RPMI8226 (cell line): ENCODE measurements around the gene LHFPL5.
A peak's percentile ranks its signal among the peaks of the same experiment; 100 is the strongest.

Experiments
- DNase-seq: peaks from one replicate; pipeline ENCODE4 v3.0.0-alpha.2; 2015

The LHFPL5 gene

DNA sequence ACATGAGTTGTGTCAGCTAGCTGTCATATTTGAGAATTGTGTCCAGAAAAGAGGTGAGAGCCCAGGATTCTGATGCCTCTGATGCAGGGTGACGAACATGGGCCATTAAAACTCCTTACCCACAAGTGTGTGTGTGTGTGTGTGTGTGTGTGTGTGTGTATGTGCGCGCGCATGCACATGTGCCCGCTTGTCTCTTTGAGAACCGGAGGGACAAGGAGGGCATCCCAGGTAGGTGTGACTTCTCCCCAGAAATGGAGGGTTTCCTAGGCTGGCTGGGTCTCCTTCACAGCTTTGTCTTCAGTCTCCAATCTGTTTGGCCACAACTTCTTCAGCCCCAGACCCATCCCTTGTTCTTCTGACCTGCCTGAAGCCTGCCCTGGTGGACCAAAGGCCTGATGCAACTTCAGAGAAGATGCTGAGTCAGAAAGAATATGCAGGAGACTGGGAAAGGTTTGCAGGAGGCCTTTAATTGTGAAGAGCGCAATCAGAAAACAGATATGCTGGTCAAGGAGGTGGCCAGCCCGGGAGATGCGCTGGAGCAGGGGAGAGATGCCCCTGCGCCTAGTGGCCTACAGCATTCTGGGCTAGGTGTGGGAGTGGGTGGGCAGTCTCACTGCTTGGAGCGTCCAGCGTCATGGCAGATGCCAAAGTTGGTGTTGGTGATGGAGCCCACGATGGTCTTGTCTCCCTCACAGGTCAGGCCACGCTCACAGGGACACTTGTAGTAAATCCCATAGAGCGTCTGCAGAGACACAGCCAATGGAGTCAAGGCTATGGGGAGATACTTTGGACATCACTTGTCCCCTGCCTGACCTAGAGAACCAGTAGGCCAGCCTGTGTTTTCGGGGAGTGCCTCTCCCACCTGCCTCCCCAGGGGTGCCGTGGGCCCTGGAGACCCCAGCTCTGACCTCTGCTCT, 10.4 kb upstream of the LHFPL5 start:
- DNase-seq: no peak

DNA sequence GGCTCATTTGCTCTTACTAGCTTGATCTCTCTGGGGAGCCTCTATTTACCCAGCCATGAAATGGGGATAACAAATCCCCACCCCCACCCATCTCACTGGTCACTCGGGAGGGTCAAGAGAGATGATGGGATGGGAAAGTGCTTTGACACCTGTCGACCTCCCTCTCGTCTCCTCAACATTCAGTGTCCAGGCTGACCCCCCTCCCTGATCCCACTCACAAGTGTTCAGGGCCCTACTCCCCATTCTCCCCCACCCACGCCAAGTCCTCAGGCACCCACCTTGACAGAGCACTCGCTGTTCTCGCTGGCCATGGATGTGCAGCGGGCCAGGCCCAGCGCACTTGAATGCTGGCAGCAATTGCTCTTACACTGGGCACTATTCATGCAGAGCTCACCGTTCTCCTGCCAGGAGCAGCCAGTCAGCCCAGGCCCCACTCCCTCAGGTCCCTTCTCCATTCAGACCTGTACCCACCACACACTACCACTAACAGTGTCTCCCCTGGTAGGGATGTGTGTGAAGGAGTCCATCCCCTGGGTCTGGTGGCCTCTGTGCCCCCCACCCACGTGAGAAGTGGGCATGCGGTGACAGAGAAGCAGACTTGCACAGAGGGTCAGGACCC, 9.6 kb upstream of the LHFPL5 start:
- no peak for DNase-seq

DNA sequence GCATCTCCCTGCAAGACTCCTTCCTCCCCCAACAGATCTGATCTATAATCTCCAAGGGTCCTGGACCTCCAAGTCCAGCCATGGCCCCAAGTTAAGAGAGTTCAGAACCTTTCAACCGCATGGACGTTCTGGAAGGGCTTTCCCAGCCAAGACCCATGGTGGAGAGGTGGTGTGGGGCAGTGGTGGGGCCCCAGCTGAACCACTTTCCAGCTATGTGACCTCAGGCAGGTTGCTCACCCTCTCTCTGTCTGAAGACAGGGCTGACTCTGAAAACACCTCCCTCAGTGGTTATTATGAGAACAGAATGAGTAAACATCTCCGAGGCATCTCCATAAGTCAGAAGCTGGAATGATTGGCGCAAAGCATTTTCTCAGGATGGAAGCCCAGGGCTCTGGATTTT, 8.9 kb upstream of the LHFPL5 start:
- DNase-seq: no peak

DNA sequence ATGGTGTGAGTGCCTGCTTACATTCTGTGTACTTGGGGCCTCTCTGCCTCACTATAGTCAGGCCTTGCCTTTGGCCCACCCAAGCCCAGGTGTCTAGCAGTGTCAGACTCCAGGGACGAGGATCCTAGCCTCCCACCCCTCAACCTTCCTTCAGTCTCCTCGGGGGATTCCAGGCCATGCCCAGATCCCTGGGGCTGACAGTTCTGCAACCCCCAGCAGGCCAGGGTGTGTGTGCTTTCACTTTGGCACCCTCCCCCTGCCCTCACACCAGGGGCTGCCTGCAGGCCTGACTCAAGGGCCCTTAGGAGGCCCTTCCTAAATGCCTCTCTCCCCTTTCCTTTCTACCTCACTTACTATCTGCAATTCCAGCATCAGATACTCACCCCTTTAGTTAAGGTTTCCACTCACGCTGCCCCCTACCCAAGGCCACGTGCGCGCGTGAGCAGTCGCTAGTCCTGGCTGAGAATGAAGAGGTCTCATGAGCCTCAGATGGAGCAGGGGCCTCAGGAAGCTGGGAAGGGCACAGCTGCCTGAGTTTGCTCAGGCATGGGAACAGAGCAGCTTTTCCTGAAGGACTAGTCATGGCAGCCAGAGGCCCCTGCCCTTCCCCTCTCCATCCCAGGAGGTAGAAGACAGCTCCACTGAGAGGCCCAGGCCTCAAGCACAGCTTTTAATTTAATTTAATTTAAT, 7.2 kb upstream of the LHFPL5 start:
- DNase-seq: no peak

DNA sequence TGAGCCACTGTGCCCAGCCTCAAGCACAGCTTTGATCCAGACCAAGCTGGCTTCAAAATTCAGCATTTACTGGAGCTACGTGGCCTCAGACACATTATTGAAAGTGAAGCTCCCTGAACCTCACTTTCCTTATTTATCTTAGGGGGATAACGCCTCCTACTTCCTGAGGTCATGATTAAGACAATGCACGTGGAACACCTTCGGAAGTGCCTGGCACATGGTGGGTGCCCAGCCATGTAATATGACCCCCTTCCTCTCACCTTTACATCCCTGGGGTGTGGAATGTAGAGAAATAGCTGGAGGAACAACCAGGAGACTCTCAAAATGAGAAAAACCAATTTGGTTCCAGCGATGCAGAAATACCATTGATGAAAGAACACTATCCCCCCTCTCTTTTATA, 6.4 kb upstream of the LHFPL5 start:
- DNase-seq: no peak

DNA sequence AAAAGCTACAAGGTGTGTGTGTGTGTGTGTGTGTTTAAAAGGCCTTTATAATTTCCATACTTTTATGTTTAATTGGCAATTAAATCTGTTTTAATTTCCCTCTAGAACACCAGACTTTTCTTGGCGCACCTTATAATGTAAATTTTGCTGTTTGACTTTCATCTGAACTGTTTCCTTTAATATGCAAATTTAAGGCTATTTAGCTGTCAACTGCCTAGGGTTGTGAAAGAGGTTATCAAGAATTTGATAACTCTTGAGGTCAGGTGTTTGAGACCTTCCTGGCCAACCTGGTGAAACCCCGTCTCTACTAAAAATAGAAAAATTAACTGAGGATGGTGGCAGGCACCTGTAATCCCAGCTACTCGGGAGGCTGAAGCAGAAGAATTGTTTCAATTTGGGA, 4.0 kb upstream of the LHFPL5 start:
- no peak for DNase-seq

DNA sequence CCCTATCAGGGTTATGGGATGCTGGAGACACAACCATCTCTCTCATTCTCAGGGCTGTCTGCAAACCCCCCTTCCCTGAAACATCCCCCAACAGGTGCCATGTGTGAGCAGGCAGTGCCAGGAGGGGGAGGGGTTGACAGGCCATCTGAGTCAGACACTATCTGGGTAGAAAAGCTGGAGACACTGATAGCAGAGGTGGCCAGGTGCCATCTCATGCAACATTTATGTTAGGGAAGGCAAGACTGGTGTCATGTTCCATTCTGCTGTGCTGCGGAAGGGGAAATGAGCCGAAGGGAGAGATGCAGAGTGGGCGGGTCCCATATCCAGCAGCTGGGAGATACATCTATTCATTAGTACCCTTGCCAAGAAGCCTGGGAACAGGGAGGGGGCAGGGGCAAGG, 3.5 kb downstream of the LHFPL5 start:
- no peak for DNase-seq

DNA sequence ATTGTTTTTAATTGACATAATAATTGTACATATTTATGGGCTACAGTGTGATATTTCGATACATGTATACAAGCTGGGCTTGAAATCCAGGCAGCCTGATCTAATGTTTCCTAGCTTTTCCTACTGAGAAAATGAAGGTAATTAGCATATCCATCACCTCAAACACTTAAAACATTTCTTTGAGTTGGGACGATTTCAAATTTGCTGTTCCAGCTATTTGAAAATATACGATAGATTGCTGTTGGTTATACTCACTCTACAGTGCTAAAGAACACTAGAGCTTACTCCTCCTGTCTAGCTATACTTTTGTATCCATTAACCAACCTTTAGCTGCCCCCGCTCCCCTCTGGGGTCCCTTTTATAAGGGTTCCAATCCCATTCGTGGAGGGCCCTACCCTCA, 4.7 kb downstream of the LHFPL5 start:
- DNase-seq: no peak

DNA sequence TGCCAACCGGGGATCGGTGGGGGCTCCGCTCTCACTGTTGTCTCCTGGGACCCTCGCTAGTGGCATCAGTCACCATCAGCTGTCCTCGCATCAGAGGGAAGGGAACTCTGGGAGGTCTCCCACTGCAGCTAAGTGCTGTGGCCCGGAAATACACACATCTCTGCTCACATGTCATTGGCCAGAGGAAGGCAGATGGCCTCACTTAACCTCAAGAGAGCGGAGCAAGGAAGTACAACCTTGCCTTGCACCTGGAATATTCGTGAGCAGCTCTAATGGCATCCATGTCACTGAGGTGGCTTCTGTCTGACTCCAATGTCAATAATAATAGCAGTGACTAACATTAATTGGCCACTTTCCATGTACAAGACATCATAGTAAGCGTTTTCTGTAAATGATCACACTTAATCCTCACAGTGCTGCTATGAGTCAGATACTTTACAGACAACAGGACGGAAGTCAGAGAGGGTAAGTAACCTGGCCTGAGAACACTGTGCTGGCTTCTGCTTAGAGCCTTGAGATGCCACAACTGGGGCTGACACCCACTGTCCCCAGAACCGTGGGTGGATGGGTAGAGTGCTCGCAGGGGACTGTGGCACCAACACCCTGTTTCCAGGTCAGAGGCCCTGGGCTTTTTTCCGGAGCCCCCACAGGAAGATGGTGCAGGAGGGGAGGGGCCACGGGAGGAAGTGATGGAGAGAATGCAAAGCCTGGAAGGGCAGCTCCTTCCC, 6.0 kb downstream of the LHFPL5 start:
- peak; percentile 43 for DNase-seq

DNA sequence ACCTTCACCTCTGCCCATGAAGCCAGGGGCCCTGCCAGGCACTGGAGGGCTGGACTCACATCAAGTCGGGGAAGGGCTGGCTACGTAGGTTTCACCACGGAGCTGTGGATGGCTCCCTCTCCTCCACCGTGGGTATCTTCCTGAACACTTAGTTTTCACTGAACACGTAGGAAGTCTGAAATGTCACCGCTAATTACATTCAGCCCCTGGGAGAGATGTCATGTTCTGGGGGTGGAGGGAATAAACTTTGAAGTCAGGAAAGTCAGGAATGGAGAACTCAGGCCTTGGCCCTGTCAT, 6.5 kb downstream of the LHFPL5 start:
- no peak for DNase-seq

DNA sequence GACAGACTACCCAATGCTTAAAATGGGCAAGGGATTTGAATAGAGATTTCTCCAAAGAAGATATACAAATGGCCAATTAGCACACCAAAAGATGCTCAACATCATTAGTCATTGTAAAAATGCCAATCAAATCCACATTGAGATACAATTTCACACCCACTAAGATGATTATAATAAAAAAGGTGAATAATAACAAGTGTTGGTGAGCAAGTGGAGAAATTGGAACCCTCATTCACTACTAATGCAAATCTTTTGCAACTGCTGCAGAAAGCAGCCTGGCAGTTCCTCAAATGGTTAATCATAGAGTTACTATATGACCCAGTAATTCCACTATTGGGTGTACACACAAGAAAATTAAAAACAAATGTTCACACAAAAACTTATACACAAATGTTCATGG, 12.4 kb downstream of the LHFPL5 start:
- DNase-seq: no peak

DNA sequence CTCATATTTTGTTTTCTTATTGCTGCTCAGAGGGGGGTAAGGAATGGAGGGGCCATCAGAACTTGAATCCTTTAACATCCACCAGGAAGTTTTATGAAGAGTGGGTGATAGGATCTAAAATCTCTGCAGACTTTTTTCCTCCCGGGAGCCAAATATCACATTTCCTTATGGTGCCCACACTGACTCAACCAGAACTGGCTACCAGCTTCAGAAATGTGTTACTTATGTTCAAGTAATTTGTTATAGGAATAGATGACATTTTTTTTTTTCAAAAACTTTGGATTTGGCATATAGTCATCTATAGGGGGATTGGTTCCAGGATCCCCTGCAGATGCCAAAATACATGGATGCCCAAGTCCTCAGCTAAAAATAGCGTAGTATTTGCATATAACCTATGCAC, 18.4 kb downstream of the LHFPL5 start:
- no peak for DNase-seq

DNA sequence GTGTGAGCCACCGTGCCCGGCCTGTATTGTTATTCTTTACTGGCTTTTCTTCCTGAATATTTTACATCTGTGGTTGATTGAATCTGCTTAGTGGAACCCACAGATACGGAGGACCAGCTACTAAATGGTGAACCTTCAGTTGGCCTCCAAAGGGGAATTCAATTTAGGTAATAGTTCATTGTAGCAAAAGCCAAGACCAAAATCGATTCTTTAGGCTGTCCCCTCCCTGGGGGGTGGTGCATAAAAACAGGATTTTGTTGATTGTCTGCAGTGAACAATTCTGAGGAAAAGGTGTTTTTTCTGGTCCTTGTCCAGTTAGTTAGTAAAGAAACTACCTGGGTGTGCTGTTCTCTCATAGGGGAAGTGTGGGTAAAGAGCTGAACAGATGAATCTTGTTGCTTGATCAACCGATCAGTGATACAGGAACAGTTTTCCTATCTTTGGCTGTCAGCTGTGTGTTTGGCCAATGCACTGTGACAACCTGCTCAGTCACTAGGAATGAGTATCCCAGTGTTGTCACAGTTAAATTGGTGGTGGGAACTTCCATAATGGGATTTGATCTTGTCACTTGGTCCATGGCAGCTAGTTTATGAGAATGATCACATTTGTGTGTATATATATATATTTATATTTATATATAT, 19.5 kb downstream of the LHFPL5 start:
- no peak for DNase-seq

DNA sequence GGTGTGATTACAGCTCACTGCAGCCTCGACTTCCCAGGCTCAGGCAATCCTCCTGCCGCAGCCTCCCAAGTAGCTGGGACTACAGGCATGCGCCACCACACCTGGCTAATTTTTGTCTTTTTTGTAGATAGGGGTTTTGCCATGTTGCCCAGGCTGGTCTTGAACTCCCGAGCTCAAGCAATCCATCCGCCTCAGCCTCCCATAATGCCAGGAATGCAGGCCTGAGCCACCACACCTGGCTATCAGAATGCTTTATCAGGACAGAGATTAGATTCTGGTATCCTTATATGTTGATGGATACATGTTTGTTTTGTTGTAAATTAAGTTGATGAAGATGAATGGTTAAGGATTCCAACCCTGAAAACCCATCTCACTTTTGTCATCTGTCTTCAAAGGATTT, 24.2 kb downstream of the LHFPL5 start:
- DNase-seq: no peak

DNA sequence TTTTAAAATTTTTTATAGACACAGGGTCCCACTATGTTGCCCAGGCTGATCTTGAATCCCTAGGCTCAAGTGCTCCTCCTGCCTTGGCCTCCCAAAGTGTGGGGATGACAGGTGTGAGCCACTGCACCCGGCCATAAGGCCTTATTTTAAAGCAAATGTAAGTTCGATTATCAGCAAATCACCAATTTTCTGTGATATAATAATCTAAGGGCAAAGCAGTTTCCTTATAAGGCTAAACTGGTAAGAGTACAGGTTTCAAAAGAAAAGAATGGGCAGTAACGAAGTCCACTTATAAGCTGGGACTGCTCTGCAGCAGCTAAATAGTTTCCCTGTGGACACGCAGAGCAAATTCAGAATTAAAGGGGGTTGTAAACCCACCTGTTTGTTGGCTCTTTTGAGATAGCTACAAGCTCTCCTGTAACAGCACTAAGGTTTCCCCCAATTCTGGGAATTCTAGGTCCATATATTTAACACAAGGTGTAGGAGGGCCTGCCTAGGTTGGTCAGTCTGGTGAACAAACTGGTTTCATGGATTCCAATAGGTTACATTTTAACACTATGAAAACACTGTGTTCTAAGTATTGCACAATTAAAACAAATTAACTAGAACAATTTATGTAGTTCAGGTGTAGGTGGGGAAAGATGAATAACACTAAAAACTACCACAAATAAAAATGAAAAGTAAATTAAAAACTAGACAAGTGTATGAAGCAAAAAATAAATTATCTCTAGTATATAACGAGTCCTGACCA, 26.3 kb downstream of the LHFPL5 start:
- no peak for DNase-seq

DNA sequence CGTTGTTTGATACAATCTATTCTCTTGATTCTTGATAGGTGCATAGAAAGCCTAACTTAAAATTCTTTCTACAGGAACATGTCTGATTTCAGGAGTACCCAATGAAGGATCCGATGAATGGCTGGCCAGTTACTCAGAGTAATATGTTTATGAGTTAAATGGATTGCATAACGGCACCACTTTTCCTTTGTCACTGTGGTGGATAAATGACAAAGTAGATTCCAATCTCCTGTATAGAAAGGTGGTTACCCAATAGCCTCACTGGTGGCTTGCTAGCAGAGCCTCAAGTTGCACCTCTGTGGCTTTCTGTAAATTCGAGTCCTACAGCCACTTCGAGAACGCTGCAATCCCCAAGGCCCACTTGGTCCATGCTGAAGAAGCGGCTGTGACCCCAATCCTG, 28.4 kb downstream of the LHFPL5 start:
- DNase-seq: no peak

DNA sequence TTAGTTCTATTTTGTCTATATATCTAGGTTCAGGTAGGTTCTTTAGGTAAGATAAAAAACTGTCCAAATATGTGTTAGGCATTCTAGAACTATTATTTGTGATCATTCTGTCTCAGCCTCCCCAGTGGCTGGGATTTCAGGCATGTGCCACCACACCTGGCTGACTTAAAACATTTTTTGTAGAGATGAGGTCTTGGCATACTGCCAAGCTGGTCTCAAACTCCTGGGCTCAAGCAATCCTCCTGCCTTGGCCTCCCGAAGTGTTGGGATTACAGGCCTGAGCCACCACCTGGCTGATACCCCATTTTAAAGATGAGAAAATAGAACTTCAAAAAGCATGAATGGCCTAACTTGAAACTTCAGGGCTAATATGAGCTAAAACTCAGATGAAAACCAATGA, 33.9 kb downstream of the LHFPL5 start:
- no peak for DNase-seq

DNA sequence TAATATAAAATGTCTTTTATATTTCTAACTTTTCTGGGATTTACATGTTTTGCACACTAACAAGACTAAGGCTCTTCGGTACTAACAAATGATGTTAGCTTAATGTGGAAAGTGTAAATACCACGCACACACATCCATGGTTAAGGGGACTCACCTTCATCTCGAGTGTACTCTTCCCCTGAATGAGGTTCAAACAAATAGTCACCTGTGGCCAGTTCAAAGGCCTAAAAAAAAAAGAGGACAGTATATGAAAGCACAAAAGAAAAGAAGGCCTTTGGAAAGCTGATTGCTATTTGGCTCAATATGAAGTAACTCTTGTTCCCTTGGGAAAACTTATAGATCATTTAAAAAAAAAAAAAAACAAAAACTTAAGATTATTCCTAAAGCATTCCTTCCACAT, 37.2 kb downstream of the LHFPL5 start:
- DNase-seq: no peak

DNA sequence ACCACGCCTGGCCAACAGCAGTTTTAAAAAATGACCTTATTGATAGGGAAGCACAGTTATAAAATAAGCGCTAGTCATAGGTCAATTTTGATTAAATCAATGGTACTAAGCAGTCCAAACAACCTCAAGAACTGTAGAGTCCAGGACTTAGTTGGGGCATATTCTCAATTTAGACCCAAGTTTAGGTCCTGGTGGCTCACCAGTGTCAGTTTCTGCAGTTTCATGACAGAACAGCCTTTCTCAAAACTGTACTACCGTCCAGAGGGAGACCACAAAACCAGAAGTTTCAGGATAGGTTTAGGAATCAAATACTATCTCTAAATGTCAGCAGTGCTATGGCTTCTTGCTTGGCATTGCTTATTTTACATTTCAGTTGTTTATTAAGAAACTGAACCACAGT, 39.1 kb downstream of the LHFPL5 start:
- no peak for DNase-seq

DNA sequence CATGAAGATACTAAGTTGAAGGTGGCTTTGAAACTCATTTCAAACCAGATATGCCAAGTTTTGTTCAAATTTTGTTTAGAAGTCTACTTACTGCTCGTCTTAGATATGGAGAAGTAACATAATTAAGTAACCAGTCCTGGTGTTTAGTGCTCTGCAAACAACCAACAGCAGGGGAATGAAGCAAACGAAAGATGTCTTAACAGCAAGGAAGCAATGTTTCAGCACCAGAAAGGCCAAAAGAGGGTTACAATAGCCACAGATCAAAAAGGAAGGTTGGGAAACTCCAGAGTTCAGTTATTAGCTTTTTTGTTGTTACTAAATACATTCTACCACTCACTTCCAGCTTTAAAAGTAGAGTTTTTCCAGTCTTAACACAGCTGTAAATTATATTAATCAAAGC, 45.1 kb downstream of the LHFPL5 start:
- no peak for DNase-seq

DNA sequence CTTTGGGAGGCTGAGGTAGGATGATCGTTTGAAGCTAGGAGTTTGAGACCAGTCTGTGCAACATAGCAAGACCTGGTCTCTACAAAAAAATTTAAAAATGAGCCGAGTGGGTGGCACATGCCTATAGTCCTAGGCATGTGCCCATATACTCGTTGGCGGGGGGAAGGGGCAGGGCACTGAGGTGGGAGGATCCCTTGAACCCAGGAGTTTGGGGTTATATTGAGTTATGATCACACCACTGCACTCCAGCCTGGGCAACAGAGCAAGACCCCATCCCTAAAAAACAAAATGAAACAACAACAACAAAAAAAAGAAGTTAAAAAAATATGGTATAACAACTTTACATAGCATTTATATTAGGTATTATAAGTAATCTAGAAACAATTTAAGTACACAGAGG, 47.8 kb downstream of the LHFPL5 start:
- no peak for DNase-seq

DNA sequence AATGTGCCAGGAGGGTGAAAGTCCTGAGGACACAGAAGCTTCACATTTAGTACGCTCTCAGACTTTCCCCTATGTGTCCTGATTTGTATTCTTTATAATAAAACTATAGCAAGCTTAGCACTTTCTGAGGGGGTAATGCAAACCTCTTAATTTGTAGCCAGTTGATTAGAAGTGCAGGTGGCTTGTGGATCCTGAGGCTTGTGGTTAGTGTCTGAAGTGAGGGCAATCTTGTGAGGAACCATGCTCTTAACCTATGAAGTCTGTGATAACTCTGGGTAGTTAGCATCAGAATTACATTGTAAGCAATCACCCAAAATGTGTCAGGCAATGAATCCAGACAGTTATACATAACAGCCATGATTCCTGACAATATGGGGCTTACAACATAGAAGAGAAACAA, 51.1 kb downstream of the LHFPL5 start:
- no peak for DNase-seq
